Lower leg skin (tissue), 3 donors: Measurements from ENCODE around the gene BOK.

Experiments used
- CTCF ChIP-seq, 3 donors: fragments of 450-650 bp; IDR thresholded peaks; one replicate each; pipeline ENCODE4 v1.5.1; 2016; ENCODE audit warnings: antibody characterized with exemption in 3 of 3, mild to moderate bottlenecking in 3 of 3, moderate library complexity in 2 of 3
- POLR2A ChIP-seq, 2 donors: fragments of 450-650 bp; IDR thresholded peaks; one replicate each; pipeline ENCODE4 v1.6.1; 2016 to 2017; ENCODE audit warnings: antibody characterized with exemption in 2 of 2, mild to moderate bottlenecking in 1 of 2, moderate library complexity in 1 of 2

DNA sequence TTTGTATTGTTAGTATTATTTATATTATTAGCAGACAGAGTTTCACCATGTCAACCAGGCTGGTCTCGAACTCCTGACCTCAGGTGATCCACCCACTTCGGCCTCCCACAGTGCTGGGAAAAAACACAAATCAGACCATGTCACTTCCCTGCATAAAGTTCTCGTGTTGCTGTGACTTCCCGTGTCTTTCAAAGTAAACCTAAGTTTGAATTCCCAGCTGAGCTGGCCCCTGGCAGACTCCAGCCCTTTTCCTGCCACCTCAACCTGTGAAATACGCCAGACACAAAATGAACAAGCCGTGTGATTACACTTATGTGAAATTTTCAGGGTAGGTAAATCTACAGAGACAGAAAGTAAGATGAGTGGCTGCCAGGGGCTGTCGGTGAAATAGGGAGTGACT is 7.9 kb downstream of the BOK start:
- TF ChIP-seq CTCF (IDR thresholded peaks at IDR 0.05) = no peak
- no peak for TF ChIP-seq POLR2A (IDR thresholded peaks at IDR 0.05)
